Measurements from ENCODE around the gene EMC9.

The EMC9 gene

DNA sequence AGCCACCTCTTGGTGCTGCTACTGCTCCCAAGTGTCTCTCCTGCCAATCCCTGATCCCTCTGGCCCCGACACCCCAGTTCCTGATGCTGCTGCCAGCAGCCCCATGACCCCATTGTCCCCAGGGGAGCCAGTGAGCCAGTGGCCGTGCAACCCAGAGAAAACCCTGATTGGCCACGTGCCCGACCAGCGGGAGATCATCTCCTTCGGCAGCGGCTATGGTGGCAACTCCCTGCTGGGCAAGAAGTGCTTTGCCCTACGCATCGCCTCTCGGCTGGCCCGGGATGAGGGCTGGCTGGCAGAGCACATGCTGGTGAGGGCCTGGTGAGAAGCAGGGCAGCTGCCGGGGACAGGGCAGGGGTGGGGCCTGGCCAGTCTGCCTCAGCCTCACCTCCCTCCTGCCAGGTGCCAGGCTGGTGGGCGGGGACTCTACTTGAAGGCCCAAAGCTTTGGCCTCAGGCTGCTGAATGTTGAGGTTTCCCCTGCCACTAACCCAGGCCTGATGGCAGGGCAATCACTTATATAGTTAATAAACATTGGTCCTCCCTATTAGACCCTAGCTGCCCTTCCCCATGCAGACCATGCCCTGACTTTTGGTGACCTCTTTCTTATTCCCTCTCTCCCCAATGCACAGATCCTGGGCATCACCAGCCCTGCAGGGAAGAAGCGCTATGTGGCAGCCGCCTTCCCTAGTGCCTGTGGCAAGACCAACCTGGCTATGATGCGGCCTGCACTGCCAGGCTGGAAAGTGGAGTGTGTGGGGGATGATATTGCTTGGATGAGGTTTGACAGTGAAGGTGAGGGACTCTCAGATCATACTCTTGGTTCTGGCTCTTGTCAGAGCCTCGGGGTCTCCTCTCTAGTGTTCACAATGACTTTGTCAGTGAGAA is 42.2 kb downstream of the EMC9 start:
- DNase-seq (ENCODE audit: insufficient read length): no peak
- no peak for TF ChIP-seq TAF1 (IDR thresholded peaks at IDR 0.05; ENCODE audit: borderline replicate concordance, low read depth, low read length)
- no peak for TF ChIP-seq POLR2AphosphoS5 (IDR thresholded peaks at IDR 0.05; ENCODE audit: low read depth, low read length)
- TF ChIP-seq POLR2A (IDR thresholded peaks at IDR 0.05; ENCODE audit: low read depth, low read length): no peak
- no peak for FAIRE-seq

DNA sequence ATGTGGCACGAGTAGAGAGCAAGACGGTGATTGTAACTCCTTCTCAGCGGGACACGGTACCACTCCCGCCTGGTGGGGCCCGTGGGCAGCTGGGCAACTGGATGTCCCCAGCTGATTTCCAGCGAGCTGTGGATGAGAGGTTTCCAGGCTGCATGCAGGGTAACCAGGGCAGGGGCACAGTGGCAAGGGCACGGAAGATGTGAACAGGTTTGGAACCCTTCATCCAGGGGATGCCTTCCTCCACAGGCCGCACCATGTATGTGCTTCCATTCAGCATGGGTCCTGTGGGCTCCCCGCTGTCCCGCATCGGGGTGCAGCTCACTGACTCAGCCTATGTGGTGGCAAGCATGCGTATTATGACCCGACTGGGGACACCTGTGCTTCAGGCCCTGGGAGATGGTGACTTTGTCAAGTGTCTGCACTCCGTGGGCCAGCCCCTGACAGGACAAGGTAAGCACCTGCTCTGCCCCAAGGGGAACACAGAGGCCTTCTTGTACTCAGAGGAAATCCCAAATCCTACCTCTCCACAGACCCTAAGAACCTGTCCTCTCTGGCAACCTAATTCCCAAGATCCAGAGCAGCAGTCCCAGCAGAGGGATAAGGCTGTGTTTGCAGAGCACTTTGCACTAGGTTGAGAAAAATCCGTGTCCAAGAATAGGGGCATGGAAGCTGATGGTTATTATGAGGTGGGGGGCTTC is 43.0 kb downstream of the EMC9 start:
- FAIRE-seq: no peak
- DNase-seq (ENCODE audit: insufficient read length): no peak
- TF ChIP-seq POLR2A (IDR thresholded peaks at IDR 0.05; ENCODE audit: low read depth, low read length) (no peak), TAF1 (IDR thresholded peaks at IDR 0.05; ENCODE audit: borderline replicate concordance, low read depth, low read length) (no peak), POLR2AphosphoS5 (IDR thresholded peaks at IDR 0.05; ENCODE audit: low read depth, low read length) (no peak)

DNA sequence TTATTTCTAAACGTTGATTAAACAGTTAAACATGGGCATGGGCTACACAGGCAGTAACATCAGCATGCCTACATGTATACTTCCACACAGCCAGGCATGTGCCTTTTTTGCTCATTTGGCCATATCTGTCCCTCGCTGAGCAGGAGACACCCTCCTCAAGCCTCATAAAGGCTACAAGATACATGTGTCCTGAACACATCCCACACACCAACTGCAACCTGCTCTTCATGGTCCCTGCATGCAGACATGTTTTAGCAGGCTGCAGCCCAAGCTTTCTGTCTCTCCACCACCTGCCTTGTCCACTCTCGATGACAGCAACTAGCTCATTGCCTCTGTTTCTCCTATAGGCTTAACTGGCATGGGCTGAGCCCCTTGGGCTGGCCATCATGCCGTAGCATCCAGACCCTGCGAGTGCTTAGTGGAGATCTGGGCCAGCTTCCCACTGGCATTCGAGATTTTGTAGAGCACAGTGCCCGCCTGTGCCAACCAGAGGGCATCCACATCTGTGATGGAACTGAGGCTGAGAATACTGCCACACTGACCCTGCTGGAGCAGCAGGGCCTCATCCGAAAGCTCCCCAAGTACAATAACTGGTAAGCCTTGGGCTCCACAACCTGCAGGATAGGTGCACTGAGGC is 44.7 kb downstream of the EMC9 start:
- no peak for TF ChIP-seq POLR2A (IDR thresholded peaks at IDR 0.05; ENCODE audit: low read depth, low read length)
- TF ChIP-seq POLR2AphosphoS5 (IDR thresholded peaks at IDR 0.05; ENCODE audit: low read depth, low read length): no peak
- no peak for TF ChIP-seq TAF1 (IDR thresholded peaks at IDR 0.05; ENCODE audit: borderline replicate concordance, low read depth, low read length)
- DNase-seq (ENCODE audit: insufficient read length) (no peak), FAIRE-seq (no peak)

DNA sequence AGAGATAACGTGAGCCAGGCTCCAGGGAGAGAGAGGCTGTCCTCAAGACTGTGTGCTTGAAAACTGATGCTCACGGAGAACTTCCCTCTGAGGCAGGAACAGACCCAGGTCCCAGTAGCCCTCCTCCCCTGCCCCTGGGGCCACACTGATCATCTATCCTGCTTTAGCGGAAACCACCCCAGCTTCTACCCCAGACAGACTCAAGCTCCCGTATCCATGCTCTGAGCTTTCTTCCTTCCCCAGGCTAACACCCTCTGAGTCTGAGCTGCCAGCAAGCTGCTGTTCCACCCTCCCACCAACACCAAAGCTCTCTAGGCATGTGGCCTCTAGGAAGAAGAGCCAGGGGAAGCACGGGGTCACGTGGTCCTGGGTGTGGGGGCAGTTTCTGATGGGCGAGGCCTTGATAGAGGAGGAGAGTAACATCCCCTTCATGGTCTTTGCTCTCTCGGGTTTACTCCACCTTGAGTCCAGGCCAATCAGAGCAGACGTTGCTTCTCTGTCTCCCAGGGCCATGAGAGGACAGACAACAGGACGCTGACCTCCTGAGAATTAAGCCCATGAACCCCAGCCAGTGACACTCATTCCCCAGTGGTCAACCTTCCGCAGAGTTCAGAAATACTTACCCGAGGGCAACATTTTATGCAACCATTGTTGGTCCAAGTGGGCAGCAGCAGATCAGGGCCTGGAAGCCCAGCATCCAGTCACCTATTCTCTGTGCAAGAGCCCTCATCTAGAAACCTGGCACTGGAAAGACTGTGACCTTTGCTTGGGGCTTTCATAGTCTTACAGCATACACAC is 45.9 kb downstream of the EMC9 start:
- FAIRE-seq (peak; percentile 93), DNase-seq (ENCODE audit: insufficient read length) (peak; percentile 91)
- peak; percentile 99 for TF ChIP-seq POLR2A (IDR thresholded peaks at IDR 0.05; ENCODE audit: low read depth, low read length)
- TF ChIP-seq POLR2AphosphoS5 (IDR thresholded peaks at IDR 0.05; ENCODE audit: low read depth, low read length): peak; percentile 98
- TF ChIP-seq TAF1 (IDR thresholded peaks at IDR 0.05; ENCODE audit: borderline replicate concordance, low read depth, low read length): peak; percentile 99

DNA sequence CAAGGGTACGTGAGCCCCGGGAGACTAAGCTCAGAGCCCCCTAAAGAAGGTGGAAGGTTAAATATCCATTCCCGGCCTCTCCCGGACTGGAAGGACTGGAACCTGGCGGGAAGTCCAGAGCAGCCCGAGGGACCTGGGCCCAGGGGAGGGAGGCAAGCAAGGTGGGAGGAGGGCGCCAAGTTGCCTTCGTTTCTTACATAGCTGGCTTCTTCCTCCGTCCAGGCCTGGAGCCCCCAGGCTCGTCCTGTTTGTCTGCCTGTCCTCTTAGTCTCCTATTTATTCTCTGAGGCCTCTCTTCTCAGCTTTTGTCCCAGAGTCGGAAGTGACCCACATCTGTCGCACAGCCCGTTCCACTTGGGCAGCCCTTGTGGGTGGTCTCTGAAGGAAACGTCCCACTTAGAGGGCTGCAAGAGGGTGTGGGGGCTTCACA is 46.5 kb downstream of the EMC9 start:
- DNase-seq (ENCODE audit: insufficient read length): no peak
- TF ChIP-seq POLR2AphosphoS5 (IDR thresholded peaks at IDR 0.05; ENCODE audit: low read depth, low read length) (no peak), POLR2A (IDR thresholded peaks at IDR 0.05; ENCODE audit: low read depth, low read length) (no peak), TAF1 (IDR thresholded peaks at IDR 0.05; ENCODE audit: borderline replicate concordance, low read depth, low read length) (no peak)
- no peak for FAIRE-seq

DNA sequence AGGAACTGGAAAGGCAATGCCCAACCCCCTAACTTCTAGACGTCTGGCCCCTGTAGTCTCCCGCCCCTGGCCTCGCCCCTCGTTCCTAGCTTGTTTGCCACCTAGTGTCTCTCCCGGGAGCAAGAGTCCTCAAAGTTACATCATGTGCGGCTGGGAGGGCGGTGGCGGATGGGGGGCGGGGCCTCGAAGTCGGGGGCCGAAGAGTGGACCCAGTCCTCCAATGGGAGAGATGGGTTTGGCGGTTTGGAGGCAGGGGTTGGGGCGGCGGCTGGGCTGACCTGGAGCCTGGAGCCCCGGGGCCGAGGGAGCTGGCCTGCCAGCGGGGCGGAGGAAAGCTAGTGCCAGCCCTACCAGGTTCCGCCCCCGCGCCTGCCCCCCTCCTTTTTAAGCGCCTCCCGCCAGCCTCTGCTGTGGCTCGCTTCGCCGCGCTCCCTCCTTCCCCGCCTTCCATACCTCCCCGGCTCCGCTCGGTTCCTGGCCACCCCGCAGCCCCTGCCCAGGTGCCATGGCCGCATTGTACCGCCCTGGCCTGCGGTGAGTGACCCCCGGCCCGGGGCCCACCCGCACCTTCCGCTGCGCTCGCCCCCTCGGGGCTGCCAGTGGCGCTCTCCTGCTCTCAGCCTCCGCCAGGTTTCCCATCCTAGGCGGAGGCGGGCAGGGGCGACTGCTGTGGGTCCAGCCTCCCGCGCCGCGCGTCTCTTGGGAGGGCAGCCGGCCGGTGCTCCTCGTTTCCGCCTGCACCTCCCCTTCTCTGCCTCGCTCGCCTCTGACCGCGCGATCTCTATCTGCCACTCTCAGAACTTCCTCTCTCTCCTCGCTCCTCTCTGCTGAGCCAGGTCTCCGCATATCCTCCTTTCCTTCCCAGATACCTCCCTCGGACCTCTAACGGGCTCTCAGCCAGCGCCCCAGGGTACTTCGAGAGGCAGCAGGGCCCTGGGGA is 47.2 kb downstream of the EMC9 start, which contains the start of gene PCK2:
PCK2 (plus strand) TSS at position 411 of the 940 bp plus-strand sequence; CDS start at position 506, 95 bp downstream.
- FAIRE-seq: peak; percentile 67
- TF ChIP-seq TAF1 (IDR thresholded peaks at IDR 0.05; ENCODE audit: borderline replicate concordance, low read depth, low read length) (peak; percentile 47), POLR2AphosphoS5 (IDR thresholded peaks at IDR 0.05; ENCODE audit: low read depth, low read length) (peak; percentile 44), POLR2A (IDR thresholded peaks at IDR 0.05; ENCODE audit: low read depth, low read length) (peak; percentile 88; the same call in 1 of the 2 replicates)
- DNase-seq (ENCODE audit: insufficient read length): peak; percentile 94

DNA sequence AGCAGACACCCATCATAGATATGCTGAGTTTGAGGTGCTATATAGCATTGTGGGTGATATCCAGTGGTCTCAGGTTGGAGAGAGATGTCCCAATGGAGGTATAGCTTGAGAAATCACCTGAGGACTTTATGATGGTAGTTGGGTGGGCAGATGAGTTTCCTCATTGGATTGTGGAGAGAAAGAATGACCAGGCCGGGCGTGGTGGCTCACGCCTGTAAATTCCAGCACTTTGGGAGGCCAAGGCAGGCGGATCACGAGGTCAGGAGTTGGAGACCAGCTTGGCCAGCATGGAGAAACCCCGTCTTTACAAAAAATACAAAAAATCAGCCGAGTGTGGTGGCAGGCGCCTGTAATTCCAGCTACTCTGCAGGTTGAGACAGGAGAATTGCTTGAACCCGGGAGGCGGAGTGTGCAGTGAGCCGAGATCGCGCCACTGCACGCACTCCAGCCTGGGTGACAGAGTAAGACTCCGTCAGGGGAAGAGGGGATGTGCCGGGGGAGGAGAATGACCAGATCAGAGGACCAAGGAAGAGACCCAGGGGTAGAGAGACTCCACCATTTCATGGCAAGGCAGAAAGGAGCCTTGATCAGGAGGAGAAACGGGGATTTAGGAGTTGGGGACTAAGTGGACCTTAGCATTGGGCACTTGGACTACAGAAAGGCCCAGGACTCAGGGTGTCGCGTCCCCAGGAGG is 48.0 kb downstream of the EMC9 start:
- FAIRE-seq (no peak), DNase-seq (ENCODE audit: insufficient read length) (no peak)
- TF ChIP-seq TAF1 (IDR thresholded peaks at IDR 0.05; ENCODE audit: borderline replicate concordance, low read depth, low read length) (no peak), POLR2AphosphoS5 (IDR thresholded peaks at IDR 0.05; ENCODE audit: low read depth, low read length) (no peak), POLR2A (IDR thresholded peaks at IDR 0.05; ENCODE audit: low read depth, low read length) (no peak)

DNA sequence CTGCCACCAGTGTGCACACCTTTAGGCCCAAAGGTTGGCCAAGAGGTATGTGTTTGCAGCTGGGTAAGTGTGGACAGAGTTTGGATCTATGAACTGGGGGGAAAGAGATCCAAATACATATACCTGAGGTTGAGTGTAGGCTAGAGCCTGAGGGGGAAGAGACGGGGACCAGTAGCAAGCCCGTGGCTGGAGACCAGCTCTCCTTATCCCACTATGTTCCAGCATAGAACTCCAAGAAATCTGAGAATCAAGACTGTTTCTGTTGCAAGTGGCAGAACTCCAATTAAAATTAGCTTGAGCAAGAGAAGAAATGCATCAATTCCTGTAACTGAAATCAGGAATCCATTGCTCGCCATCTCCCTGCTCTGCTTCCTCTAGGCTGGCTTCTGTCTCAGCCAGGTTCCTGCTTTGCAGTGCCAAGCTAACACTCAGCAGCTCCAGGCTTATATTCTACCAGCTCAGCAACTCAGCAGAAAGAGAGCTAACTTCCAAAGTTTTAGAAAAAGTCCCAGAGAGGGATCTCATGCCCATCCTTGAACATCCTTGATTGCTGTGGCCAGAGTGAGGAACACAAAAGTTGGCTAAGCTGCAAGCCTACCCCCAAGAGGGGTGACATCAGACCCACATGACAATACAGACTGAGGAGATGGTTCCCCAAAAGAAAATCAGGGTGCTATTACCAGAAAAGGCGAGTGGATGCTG is 48.7 kb downstream of the EMC9 start:
- FAIRE-seq (no peak), DNase-seq (ENCODE audit: insufficient read length) (no peak)
- no peak for TF ChIP-seq POLR2AphosphoS5 (IDR thresholded peaks at IDR 0.05; ENCODE audit: low read depth, low read length)
- no peak for TF ChIP-seq TAF1 (IDR thresholded peaks at IDR 0.05; ENCODE audit: borderline replicate concordance, low read depth, low read length)
- no peak for TF ChIP-seq POLR2A (IDR thresholded peaks at IDR 0.05; ENCODE audit: low read depth, low read length)

DNA sequence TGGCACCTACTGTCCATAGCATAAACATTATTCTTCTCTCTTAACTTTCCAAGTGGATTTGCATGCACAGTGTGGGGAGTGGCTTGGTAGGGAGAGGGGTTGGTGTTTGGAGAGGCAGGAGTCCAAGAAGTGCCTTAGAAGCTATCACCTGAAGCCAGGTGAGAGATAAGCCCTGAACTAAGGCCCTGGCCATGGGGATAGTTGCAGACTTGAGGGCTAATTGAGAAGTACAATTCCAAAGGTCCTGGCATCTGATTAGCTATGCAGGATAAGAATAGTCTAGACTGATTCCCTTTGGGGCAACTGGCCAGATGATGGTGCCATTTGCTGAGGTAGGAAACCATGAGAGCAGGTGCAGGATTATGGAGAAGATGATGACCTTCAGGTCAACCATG is 49.3 kb downstream of the EMC9 start:
- FAIRE-seq: no peak

More for the DNA sequence above, 49.3 kb downstream of the EMC9 start:
- no peak for DNase-seq (ENCODE audit: insufficient read length)
- no peak for TF ChIP-seq POLR2AphosphoS5 (IDR thresholded peaks at IDR 0.05; ENCODE audit: low read depth, low read length)
- no peak for TF ChIP-seq POLR2A (IDR thresholded peaks at IDR 0.05; ENCODE audit: low read depth, low read length)
- TF ChIP-seq TAF1 (IDR thresholded peaks at IDR 0.05; ENCODE audit: borderline replicate concordance, low read depth, low read length): no peak

All from GM12892 (cell line).